CD4-positive, alpha-beta T cell treated with Interleukin-12 subunit alpha and Interleukin-12 subunit beta, for 1 hour (primary cell): Measurements from ENCODE around the gene FBXL5.
"Not testable (repeated sequence)": the region's sequence is repeated elsewhere in the genome, so short reads cannot be mapped to it uniquely, and the experiment has no call there.

ENCODE experiments used
- DNase-seq: peaks from one replicate; pipeline ENCODE4 v3.0.0-alpha.2; 2020

The FBXL5 gene

DNA sequence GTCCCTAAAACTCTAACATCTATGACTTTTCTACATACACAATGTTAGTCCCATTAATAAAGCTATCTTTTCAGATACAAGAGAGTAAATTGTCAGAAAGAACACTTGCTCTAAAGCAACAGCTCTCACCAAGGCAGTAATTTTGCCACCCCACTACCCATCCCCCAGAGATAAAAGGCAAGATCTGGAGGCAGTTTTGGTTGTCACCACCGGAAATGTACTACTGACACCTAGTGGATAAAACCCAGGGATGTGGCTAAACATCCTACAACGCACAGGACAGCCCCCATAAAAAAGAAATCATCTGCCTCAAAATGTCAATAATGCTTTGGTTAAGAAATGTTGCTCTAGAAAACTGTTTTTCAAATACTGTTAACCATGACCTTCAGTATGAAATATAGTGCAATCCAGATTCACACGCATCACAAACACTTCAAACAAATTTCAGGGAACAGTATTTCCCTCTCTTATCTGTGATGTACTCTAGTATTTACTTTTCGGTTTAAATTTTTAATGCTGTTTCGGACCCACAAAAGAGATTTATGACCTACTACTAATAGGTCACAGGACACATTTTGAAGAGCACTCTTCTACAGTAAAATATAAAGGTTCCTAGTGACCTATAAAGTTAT, 5.1 kb downstream of the FBXL5 start:
- DNase-seq, result peak; percentile 82

GRCh38 chr4:15648600-15648999, 6.6 kb downstream of the FBXL5 start:
- no peak for DNase-seq

- DNase-seq, result no peak
Measured at GRCh38 chr4:15638418-15638817, 16.7 kb downstream of the FBXL5 start.

DNA sequence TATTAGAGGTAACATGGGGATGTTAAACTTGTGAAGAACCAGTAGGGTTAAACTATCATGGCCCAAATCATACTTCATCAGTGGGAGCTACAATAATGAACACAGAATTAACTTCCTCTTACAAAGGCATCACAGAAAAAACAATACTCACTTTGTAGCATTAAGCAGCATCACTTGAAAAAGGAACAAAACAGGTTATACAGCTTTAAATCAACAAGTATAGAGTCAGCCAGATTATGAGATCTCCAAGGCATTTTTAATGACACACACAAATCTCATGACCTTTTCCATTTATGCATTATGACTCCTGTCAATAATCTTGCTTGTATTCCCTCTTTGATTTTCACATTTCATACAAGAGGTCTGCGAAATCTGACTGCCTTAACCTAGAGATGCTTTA, 18.3 kb downstream of the FBXL5 start:
- no peak for DNase-seq

- not testable (repeated sequence) for DNase-seq
Measured at GRCh38 chr4:15617407-15617806, 37.8 kb downstream of the FBXL5 start.

- DNase-seq, result not testable (repeated sequence)
Measured at GRCh38 chr4:15614891-15615290, 40.3 kb downstream of the FBXL5 start.

GRCh38 chr4:15612136-15612535, 43.0 kb downstream of the FBXL5 start:
- DNase-seq, result no peak

- no peak for DNase-seq
Measured at GRCh38 chr4:15610855-15611254, 44.3 kb downstream of the FBXL5 start.

DNA sequence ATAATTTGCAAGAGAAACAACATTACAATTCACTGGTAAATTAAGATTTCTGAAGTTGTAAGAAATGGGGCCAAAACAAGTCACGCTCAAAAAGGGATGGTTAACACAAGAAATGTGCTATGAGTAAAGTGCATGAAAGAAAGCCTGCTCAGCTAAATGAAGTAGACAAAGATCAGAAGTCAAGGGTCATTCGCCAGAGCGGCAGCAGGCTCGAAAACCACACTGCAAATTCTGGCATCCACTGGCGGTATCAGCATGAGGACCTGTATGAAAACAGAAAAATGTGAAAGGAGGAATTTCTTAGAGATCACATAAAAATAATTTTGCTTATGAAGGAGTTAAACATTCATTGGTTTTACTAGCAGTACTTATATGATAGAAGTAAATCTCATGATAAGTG, 49.6 kb downstream of the FBXL5 start:
- DNase-seq, result no peak

DNA sequence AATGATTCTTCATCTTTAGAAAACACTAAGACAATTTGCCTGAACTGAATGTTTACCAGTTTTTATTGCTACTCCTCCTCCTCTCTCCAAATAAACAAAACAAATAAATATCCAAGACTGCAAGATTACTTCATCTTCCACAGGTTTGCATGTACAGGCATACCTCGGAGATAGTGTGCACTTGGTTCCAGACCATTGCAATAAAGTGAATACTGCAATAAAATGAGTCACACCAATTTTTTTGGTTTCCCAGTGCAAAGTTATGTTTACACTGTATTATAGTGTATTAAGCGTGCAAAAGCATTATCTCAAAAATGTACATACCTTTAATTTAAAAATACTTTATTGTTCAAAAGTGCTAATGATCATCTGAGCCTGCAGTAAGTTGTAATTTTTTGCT, 53.3 kb downstream of the FBXL5 start:
- no peak for DNase-seq

- no peak for DNase-seq
Measured at GRCh38 chr4:15600176-15600575, 55.0 kb downstream of the FBXL5 start.

GRCh38 chr4:15598644-15599043, 56.5 kb downstream of the FBXL5 start:
- no peak for DNase-seq

GRCh38 chr4:15592799-15593198, 62.4 kb downstream of the FBXL5 start:
- no peak for DNase-seq

DNA sequence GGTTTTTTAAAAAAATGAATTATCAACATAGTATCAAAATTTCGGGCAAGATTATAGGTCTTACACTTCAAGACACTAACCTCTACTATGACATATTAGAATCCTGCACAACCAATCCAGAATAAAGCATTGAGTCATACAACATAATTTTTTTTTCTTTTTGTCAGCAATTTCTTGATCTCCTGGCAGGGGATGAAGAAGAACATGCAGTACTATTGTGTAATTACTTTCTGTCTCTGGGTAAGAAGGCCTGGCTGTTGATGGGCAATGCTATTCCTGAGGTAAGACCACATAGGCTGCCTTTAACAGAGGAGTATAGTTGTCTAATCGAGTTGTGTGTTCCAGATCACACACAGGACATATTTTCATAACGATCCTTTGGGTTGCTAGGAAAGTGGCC, 67.5 kb downstream of the FBXL5 start:
- no peak for DNase-seq

DNA sequence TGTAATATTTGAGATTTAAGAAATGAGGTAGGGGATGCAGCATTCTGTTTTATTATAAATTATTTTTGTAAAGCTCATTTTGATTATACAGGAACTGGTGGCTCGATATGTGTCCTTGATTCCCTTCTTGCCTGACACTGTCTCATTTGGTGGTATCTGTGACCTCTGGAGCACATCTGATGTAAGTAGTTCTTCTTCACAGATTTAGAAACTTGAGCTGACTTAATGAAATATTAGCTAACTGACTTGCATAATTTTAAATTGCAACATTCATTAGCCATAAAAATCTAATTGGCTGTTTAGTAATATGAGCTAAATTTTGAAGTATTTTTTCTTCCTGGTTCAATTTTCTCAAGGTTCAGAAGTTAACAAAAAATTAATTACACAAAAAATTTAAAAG, 69.1 kb downstream of the FBXL5 start:
- DNase-seq, result no peak

GRCh38 chr4:15585331-15585730, 69.8 kb downstream of the FBXL5 start:
- DNase-seq, result no peak

DNA sequence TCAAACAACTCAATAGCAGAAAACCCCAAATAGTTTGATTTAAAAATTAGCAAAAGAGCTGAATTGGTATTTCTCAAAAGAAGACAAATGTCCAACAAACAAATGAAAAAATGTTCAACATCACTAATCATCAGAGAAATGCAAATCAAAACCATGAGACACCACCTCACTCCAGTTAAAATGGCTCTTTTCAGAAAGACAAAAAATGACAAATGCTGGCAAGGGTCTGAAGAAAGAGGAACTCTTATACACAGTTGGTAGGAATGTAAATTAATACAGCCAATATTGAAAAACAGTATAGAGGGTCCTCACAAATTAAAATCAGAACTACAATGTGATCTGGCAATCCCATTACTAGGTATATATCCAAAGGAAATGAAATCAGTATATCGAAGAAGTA, 70.4 kb downstream of the FBXL5 start:
- no peak for DNase-seq

GRCh38 chr4:15577508-15577907, 77.6 kb downstream of the FBXL5 start:
- no peak for DNase-seq

DNA sequence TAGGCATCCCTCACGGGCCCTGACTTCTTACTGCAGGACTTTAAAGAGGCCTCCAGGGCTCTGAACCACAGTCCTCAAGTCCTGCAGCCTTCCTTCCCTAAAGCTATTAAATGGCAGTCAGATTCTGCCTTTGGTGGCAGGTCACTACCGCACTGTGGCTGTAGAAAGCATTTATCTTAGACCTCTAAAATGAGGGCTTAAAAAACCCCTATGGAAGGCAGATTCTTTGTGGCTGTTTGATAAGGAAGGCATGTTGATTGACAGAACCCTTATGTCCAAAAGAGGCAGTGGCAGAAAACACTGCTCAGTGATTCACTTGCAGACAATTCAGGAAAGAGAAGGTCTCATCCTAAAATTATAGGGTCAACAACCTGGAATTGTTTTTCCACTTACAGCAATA, 79.2 kb downstream of the FBXL5 start:
- DNase-seq, result no peak

- DNase-seq, result no peak
Measured at GRCh38 chr4:15569746-15570145, 85.4 kb downstream of the FBXL5 start.

DNA sequence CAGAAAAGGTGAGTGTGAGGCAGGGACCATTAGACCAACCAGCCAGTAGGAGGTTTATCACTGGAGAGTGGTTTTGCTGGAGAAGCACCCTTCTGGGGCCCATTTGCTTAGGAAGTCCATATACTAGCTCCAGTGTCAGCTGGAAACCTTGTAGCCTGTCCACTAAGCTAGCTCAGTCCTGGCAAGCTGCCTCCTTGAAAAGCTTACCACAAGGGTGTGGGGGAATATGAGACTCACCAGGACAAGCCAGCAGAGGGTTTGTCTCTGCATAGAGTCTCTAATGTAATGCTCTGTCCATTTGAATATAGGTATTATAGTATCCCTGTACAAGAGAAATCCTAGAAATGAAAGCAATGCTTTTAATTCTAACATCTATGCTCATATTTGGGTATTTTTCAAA, 86.3 kb downstream of the FBXL5 start:
- DNase-seq, result no peak

- no peak for DNase-seq
Measured at GRCh38 chr4:15563871-15564270, 91.3 kb downstream of the FBXL5 start.

DNA sequence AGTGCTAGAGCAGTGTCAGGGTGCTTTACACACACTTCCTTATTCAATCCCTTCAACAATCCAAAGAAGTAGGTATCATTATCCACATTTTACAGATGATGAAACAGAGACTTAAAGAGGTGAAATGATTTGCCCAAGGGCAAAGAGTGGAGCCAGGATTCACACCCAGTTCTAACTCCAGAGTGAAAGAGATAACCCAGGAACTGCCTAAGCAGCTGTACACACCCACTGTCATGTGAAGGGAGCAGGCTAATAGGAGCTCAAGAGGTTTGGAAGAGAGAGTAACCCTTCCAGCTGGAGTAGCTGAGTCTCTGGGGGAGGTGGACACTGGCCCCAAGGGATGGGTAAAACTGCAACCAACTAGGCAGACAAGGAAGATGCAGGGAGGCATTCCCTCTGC, 92.5 kb downstream of the FBXL5 start:
- DNase-seq, result no peak

GRCh38 chr4:15562114-15562513, 93.0 kb downstream of the FBXL5 start:
- no peak for DNase-seq

- DNase-seq, result no peak
Measured at GRCh38 chr4:15558561-15558960, 96.6 kb downstream of the FBXL5 start.
